ENCODE data around the gene ENGASE. TPM values are rescaled to one million over a fixed set of nuclear protein-coding genes. Genes with fewer than 3 reads are reported as not detected.
A peak's percentile ranks its signal among the peaks of the same experiment; 100 is the strongest.

ENGASE gene
- total RNA-seq, 4 donors from 2014 or later, result 8.3 to 46.5 (median 16.2) TPM

DNA sequence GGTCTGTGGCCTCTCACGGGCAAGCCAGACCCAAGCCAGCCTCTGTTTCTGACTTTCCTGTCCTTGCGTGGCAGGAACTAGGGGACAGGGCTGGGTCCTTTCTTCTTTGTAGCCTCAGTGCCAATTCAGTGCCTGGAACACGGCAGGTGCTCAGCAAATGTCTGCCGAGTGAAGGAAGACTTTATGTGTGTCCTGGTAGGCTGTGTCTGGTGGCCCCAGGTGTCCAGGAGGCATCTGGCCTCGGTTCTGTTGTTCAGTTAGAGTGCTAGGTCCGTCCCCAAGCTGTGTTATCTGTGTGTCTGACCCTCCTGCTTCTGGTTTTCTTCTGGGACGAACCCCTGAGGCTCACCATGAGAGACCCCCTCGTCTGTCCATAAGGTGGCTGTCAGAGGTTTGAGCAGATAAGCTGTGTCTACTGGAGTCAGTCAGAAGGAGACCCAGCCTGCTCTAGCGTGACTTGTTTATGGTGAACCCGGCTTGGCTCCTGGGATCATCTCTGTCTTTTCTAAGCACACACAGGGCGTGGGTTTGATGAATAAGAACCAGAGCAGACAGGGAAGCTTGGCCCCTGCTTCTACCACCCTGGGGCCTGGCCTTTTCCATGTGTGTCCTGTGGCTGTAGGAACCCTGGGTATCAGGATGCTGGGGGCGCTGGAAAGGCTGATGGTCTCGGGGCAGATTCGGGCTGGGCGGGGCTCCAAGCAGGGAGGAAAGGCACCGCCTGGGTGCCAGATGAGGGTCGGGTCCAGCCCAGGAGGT is 39.3 kb downstream of the ENGASE start:
- H3K4me1 ChIP-seq, result peaks cover 0 to 14% (median 0%) of the 10 kb centered on the region in 3 donors
- no peaks in the 10 kb centered on the region for H3K36me3 ChIP-seq
- H3K4me3 ChIP-seq, result no peak overlapping the region
- no peak overlapping the region for H3K27ac ChIP-seq
- H3K9me3 ChIP-seq, result no peaks in the 10 kb centered on the region
- 67 to 90% methylated on average over 2 to 6 of the region's 17 CpGs for WGBS, 2 donors (ENCODE audit: low coverage in 1 of 2)
- ATAC-seq, result no peak
- TF ChIP-seq POLR2AphosphoS5 (IDR thresholded peaks at IDR 0.05), result no peak
- TF ChIP-seq, protein P1, sequence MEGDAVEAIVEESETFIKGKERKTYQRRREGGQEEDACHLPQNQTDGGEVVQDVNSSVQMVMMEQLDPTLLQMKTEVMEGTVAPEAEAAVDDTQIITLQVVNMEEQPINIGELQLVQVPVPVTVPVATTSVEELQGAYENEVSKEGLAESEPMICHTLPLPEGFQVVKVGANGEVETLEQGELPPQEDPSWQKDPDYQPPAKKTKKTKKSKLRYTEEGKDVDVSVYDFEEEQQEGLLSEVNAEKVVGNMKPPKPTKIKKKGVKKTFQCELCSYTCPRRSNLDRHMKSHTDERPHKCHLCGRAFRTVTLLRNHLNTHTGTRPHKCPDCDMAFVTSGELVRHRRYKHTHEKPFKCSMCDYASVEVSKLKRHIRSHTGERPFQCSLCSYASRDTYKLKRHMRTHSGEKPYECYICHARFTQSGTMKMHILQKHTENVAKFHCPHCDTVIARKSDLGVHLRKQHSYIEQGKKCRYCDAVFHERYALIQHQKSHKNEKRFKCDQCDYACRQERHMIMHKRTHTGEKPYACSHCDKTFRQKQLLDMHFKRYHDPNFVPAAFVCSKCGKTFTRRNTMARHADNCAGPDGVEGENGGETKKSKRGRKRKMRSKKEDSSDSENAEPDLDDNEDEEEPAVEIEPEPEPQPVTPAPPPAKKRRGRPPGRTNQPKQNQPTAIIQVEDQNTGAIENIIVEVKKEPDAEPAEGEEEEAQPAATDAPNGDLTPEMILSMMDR (IDR thresholded peaks at IDR 0.05), result no peak
- peaks cover 52% of the 10 kb centered on the region for H3K27me3 ChIP-seq

DNA sequence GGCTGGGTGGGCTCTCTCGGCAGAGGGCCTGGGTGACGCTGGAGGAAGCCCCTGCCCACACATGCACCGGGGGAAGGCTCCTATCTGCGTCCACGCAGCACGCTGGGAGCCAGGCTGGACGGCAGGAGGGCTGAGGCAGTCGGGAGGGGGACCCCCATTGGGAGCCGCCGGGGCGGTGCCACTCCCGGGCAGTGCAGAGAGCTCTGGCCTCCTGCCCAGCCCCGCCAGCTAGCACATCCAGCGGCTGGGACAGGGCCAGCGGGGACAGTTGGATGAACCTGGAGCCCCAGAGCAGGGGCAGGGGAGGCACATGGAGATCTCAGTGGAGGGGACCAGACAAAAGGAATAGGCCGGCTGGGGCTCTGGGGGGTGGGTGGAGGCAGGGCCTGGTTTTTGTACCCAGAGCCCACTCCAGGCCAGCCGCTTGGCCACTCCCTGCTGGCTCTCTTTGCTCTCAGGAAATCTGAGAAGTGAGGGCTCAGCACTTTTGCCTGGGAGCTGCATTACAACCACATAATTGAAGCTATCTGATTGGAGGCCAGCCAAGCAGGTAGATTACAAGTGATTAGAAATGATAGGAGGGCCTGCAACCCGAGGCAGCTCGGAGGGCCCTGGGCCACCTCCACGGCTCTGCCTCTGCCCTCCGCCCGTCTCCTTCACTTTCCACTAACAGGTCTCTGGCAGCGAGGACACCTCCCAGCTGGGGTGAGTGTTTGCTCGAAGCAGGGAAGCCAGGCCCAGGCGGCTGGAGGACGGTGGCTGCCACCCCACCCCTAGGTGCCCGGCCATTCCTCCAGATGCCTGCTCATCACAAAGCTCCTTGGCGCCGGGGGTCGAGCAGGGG is 40.1 kb downstream of the ENGASE start:
- Histone ChIP-seq H3K27ac (no peak overlapping the region), H3K9me3 (no peaks in the 10 kb centered on the region), H3K4me1 (peaks cover 0 to 14% (median 0%) of the 10 kb centered on the region in 3 donors), H3K27me3 (peaks cover 52% of the 10 kb centered on the region), H3K36me3 (no peaks in the 10 kb centered on the region), H3K4me3 (no peak overlapping the region)
- WGBS, 2 donors (ENCODE audit: low coverage in 1 of 2), result 0 to 49% methylated on average over 1 to 2 of the region's 30 CpGs
- no peak for TF ChIP-seq EP300 (IDR thresholded peaks at IDR 0.05)
- no peak for TF ChIP-seq POLR2AphosphoS5 (IDR thresholded peaks at IDR 0.05)
- TF ChIP-seq, protein P1 (IDR thresholded peaks at IDR 0.05), result no peak
- TF ChIP-seq POLR2A (IDR thresholded peaks at IDR 0.05), result no peak
- peak; percentile 49 for ATAC-seq

DNA sequence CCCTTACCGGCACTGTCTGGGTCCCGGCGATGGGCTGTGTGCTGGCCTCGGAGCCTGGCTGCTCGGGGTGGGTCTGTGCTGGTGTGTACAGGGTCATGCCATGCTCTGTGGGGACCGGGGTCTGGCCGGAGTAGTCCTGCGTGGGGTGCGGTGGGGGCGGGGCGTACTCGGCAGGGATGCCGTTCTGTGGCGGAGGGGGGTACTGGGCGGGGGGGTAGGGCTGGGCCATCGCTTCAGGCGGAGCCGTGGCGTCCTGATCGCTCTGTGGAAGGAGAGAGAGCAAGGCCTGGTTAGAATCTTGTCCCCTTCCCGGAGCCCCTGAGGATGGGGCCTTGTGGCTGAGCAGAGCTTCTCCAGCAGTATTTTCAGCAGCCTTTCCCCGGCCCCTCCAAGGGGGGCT is 40.9 kb downstream of the ENGASE start:
- Histone ChIP-seq H3K4me1 (peaks cover 0 to 14% (median 0%) of the 10 kb centered on the region in 3 donors), H3K4me3 (no peak overlapping the region), H3K36me3 (no peaks in the 10 kb centered on the region), H3K27me3 (peaks cover 51% of the 10 kb centered on the region), H3K27ac (no peak overlapping the region), H3K9me3 (no peaks in the 10 kb centered on the region)
- ATAC-seq, result no peak
- no peak for TF ChIP-seq EP300 (IDR thresholded peaks at IDR 0.05)
- TF ChIP-seq, protein P1 (IDR thresholded peaks at IDR 0.05), result no peak
- TF ChIP-seq POLR2AphosphoS5 (IDR thresholded peaks at IDR 0.05), result no peak
- no peak for TF ChIP-seq POLR2A (IDR thresholded peaks at IDR 0.05)
- WGBS, 2 donors (ENCODE audit: low coverage in 1 of 2), result no CpG with 5 or more reads among the region's 22 CpGs

DNA sequence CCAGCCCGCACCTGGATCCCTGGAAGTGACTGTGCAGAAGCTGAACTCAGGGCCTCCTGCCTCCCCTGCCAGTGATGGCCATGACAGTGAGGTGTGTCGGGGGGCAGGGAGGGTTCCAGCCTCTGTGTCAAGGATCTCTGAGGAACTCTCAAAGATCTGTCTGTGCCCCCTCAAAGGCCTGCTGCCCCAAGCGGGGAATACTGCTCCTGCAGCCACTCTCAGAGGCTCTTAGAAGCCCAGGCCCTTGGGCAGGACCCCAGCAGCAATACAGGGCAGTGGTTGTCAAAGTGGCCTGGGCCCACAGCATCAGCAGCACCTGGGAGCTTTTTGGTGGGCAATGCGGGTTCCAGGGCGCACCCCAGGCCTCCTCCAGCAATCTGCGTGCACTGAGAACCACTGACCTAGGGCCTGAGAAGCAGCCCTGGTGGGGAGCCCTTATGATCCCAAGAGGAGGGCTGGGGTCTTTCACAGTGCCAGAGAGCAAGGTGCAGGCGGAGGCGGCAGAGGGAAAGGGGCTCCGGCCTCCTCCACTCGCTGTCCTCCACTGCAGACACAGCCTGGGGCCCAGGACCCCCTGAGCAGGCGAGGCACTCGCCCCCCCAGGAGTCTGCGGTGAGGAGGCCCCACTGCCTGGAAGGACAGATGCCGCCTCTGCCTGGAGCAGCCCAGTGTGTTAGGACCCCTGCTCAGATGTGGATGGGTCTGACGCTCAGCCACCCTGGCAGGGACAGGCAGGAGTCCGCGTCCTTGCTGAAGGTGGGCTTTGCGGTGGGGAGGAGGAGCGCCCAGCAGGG is 42.1 kb downstream of the ENGASE start:
- Histone ChIP-seq H3K9me3 (no peaks in the 10 kb centered on the region), H3K27ac (no peak overlapping the region), H3K4me1 (peaks cover 0 to 14% (median 0%) of the 10 kb centered on the region in 3 donors), H3K36me3 (no peaks in the 10 kb centered on the region), H3K4me3 (no peak overlapping the region), H3K27me3 (peaks cover 61% of the 10 kb centered on the region)
- ATAC-seq, result no peak
- 80% methylated on average over 1 of the region's 19 CpGs; no CpG with 5 or more reads in 1 of the 2 donors for WGBS, 2 donors (ENCODE audit: low coverage in 1 of 2)
- TF ChIP-seq, protein P1 (IDR thresholded peaks at IDR 0.05), result no peak
- TF ChIP-seq POLR2AphosphoS5 (IDR thresholded peaks at IDR 0.05) (no peak), EP300 (IDR thresholded peaks at IDR 0.05) (no peak), POLR2A (IDR thresholded peaks at IDR 0.05) (no peak)
